IMR-90 (cell line): ENCODE data around the gene PIAS1. TPM values are rescaled to one million over a fixed set of nuclear protein-coding genes. Genes with fewer than 3 reads are reported as not detected.

Experiments used
- ATAC-seq: fragments of 200-7000 bp; cut with Tn5 transposase; 2 replicates; pipeline ENCODE4 v1.9.1; 2020; ENCODE audit warnings: low read depth, mild to moderate bottlenecking, moderate library complexity
- BruUV-seq: library from RNA; stranded (reverse); fragments of 400-500 nt; replicated peaks from 2 replicates; lab custom pipeline; 2021; lab: Mats Ljungman, UMichigan
- CTCF ChIA-PET: fragments of 300-600 bp; formaldehyde crosslinking; extraction: SDS; loops from one replicate; lab custom pipeline; 2021; ENCODE audit warnings: antibody characterized with exemption; lab: Yijun Ruan, JAX
- POLR2A ChIA-PET: fragments of 300-600 bp; sonication (Branson Sonifier 250); formaldehyde crosslinking; loops from one replicate; lab custom pipeline; 2022; ENCODE audit warnings: antibody characterized with exemption; ENCODE audit not compliant: unreplicated experiment; lab: Charles Lee
- DNase-seq: peaks from one replicate; pipeline ENCODE4 v3.0.0; 2013
- H2AFZ ChIP-seq: replicated peaks from 2 replicates; pipeline ENCODE3; 2013; ENCODE audit warnings: low read length, mild to moderate bottlenecking; ENCODE audit not compliant: poor library complexity
- H2AK5ac ChIP-seq: 2 replicates; pipeline ENCODE4 v1.6.1; 2013; ENCODE audit warnings: low read depth, low read length, inconsistent platforms
- H2AK9ac ChIP-seq: replicated peaks from 2 replicates; pipeline ENCODE3; 2013; ENCODE audit warnings: mild to moderate bottlenecking, low read depth, low read length, moderate library complexity; ENCODE audit not compliant: poor library complexity
- H2BK120ac ChIP-seq: 2 replicates; pipeline ENCODE4 v1.6.1; 2013; ENCODE audit warnings: low read depth, low read length, inconsistent platforms
- H2BK15ac ChIP-seq: 3 replicates; pipeline ENCODE4 v1.6.1; 2013; ENCODE audit warnings: low read depth, low read length, inconsistent platforms
- H2BK20ac ChIP-seq: 2 replicates; pipeline ENCODE4 v1.6.1; 2013; ENCODE audit warnings: low read depth, mild to moderate bottlenecking, inconsistent platforms, low read length, moderate library complexity
- H2BK5ac ChIP-seq: 2 replicates; pipeline ENCODE4 v1.6.1; 2013; ENCODE audit warnings: mild to moderate bottlenecking, low read depth, low read length, inconsistent platforms; ENCODE audit not compliant: poor library complexity, severe bottlenecking
- H3K14ac ChIP-seq: replicated peaks from 2 replicates; pipeline ENCODE4 v1.6.1; 2013; ENCODE audit warnings: low read depth, low read length, inconsistent platforms
- H3K18ac ChIP-seq: 2 replicates; pipeline ENCODE4 v1.6.1; 2013; ENCODE audit warnings: low read depth, low read length, control low read depth
- H3K23ac ChIP-seq: 2 replicates; pipeline ENCODE4 v1.6.1; 2013; ENCODE audit warnings: low read depth, low read length, inconsistent platforms
- H3K27ac ChIP-seq: 2 replicates; pipeline ENCODE4 v1.5.1; 2013; ENCODE audit warnings: mild to moderate bottlenecking, control low read depth, low read length; ENCODE audit not compliant: insufficient read depth
- H3K27me3 ChIP-seq: 2 replicates; pipeline ENCODE4 v1.6.1; 2013; ENCODE audit warnings: low read length; ENCODE audit not compliant: control insufficient read depth, insufficient read depth
- H3K36me3 ChIP-seq: 2 replicates; pipeline ENCODE4 v1.6.1; 2013; ENCODE audit warnings: low read length, mixed read lengths; ENCODE audit not compliant: control insufficient read depth, insufficient read depth
- H3K4ac ChIP-seq: 2 replicates; pipeline ENCODE4 v1.6.1; 2013; ENCODE audit warnings: low read depth, low read length, inconsistent platforms
- H3K4me1 ChIP-seq: 2 replicates; pipeline ENCODE4 v1.6.1; 2013; ENCODE audit warnings: low read length, mixed read lengths; ENCODE audit not compliant: control insufficient read depth, insufficient read depth
- H3K4me2 ChIP-seq: 2 replicates; pipeline ENCODE4 v1.6.1; 2013; ENCODE audit warnings: low read depth, mild to moderate bottlenecking, control low read depth, low read length, moderate library complexity
- H3K4me3 ChIP-seq: 2 replicates; pipeline ENCODE4 v1.5.1; 2013; ENCODE audit warnings: low read depth, mild to moderate bottlenecking, control low read depth, low read length, moderate library complexity; ENCODE audit not compliant: insufficient read depth
- H3K56ac ChIP-seq: 2 replicates; pipeline ENCODE4 v1.6.1; 2013; ENCODE audit warnings: low read length, inconsistent platforms; ENCODE audit not compliant: insufficient read depth; ENCODE audit errors: extremely low read depth
- H3K79me1 ChIP-seq, 2 experiments: 2 replicates each; pipeline ENCODE4 v1.6.1; 2013; ENCODE audit warnings: low read length in 2 of 2, inconsistent platforms in 1 of 2, low read depth in 1 of 2
- H3K9ac ChIP-seq: 2 replicates; pipeline ENCODE4 v1.6.1; 2013; ENCODE audit warnings: low read depth, low read length, control low read depth
- H3K9me1 ChIP-seq: 2 replicates; pipeline ENCODE4 v1.6.1; 2013; ENCODE audit warnings: low read length, inconsistent platforms; ENCODE audit not compliant: insufficient read depth
- H3K9me3 ChIP-seq: 2 replicates; pipeline ENCODE4 v1.6.1; 2013; ENCODE audit warnings: low read length; ENCODE audit not compliant: control insufficient read depth, insufficient read depth
- H4K20me1 ChIP-seq: 2 replicates; pipeline ENCODE4 v1.6.1; 2013; ENCODE audit warnings: low read length, inconsistent platforms; ENCODE audit not compliant: insufficient read depth
- H4K5ac ChIP-seq: 2 replicates; pipeline ENCODE4 v1.6.1; 2013; ENCODE audit warnings: mild to moderate bottlenecking, low read depth, low read length, control low read depth
- H4K8ac ChIP-seq, 2 experiments: 2 replicates each; pipeline ENCODE4 v1.6.1; 2013; ENCODE audit warnings: low read depth in 2 of 2, low read length in 2 of 2, control low read depth in 1 of 2, inconsistent platforms in 1 of 2
- H4K91ac ChIP-seq: 2 replicates; pipeline ENCODE4 v1.6.1; 2013; ENCODE audit warnings: low read depth, low read length, inconsistent platforms; ENCODE audit not compliant: insufficient read depth
- BHLHE40 ChIP-seq: fragments of 150-350 bp; IDR thresholded peaks from 2 replicates; pipeline ENCODE4 v1.6.1; 2016; ENCODE audit warnings: mild to moderate bottlenecking, low read depth, low read length
- CEBPB ChIP-seq: IDR thresholded peaks from 2 replicates; pipeline ENCODE4 v1.6.1; 2012; ENCODE audit warnings: low read depth, low read length, improper control_type of control experiment
- MAZ ChIP-seq: IDR thresholded peaks from 2 replicates; pipeline ENCODE4 v1.6.1; 2012; ENCODE audit warnings: low read depth, mild to moderate bottlenecking, low read length, improper control_type of control experiment, moderate library complexity, borderline replicate concordance
- MXI1 ChIP-seq: IDR thresholded peaks from 2 replicates; pipeline ENCODE4 v1.6.1; 2012; ENCODE audit warnings: low read depth, mild to moderate bottlenecking, low read length, moderate library complexity, borderline replicate concordance
- NFE2L2 ChIP-seq: fragments of 150-350 bp; IDR thresholded peaks from 2 replicates; pipeline ENCODE4 v1.6.1; 2016; ENCODE audit warnings: low read depth, mild to moderate bottlenecking, low read length
- POLR2A ChIP-seq: IDR thresholded peaks from 2 replicates; pipeline ENCODE4 v1.6.1; 2012; ENCODE audit warnings: mild to moderate bottlenecking, low read depth, low read length
- RAD21 ChIP-seq: IDR thresholded peaks from 2 replicates; pipeline ENCODE4 v1.6.1; 2012; ENCODE audit warnings: low read length, improper control_type of control experiment
- SMC3 ChIP-seq: fragments of 150-350 bp; IDR thresholded peaks from 2 replicates; pipeline ENCODE4 v1.6.1; 2016; ENCODE audit warnings: low read depth, mild to moderate bottlenecking, antibody characterized with exemption, low read length, moderate library complexity
- WGBS, 2 experiments: methylation state at CpG; one replicate each; pipeline versions ENCODE4 v1.1.5 to v1.1.7; 2013; ENCODE audit warnings: missing lambda C conversion rate in 2 of 2; ENCODE audit not compliant: insufficient read length in 1 of 2; ENCODE audit errors: extremely low coverage in 2 of 2; 5-methylcytosine and 5-hydroxymethylcytosine counted together
- dilution Hi-C: fragments of 300-500 bp; cut with HindIII; formaldehyde crosslinking; loops from one replicate; pipeline ENCODE4 v1.14.3; 2018; ENCODE audit warnings: low sequenced_read_pairs; ENCODE audit not compliant: unreplicated experiment
- in situ Hi-C: fragments of 300-500 bp; cut with MboI; formaldehyde crosslinking; loops from 3 replicates; pipeline ENCODE4 v1.14.3; 2019; ENCODE audit warnings: low sequenced_read_pairs, inconsistent platforms, mixed read lengths
- intact Hi-C: fragments of 100-400 bp; cut with micrococcal nuclease; formaldehyde crosslinking; loops from 2 replicates; pipeline ENCODE4 v1.10.0; 2022
- polyA plus RNA-seq, 3 experiments: library from polyadenylated mRNA; depleted of rRNA; stranded (reverse); fragments of >200 nt; gene quantifications; 2 replicates each; pipeline ENCODE4 v1.2.3, GENCODE V29; 2012; ENCODE audit warnings: low replicate concordance in 1 of 3
- total RNA-seq: library from RNA; depleted of rRNA; stranded (reverse); fragments of >200 nt; gene quantifications from 2 replicates; pipeline ENCODE4 v1.2.3, GENCODE V29; 2012
- TF ChIP-seq, protein P1 (sequence below): fragments of 150-350 bp; IDR thresholded peaks from 2 replicates; pipeline ENCODE4 v1.6.1; 2016; ENCODE audit warnings: low read depth, mild to moderate bottlenecking, low read length, moderate library complexity, borderline replicate concordance

PIAS1 gene
- total and polyA plus RNA-seq, 2 of the 4 experiments (the other 2 are of a cell fraction) = 20.0 to 63.6 TPM

DNA sequence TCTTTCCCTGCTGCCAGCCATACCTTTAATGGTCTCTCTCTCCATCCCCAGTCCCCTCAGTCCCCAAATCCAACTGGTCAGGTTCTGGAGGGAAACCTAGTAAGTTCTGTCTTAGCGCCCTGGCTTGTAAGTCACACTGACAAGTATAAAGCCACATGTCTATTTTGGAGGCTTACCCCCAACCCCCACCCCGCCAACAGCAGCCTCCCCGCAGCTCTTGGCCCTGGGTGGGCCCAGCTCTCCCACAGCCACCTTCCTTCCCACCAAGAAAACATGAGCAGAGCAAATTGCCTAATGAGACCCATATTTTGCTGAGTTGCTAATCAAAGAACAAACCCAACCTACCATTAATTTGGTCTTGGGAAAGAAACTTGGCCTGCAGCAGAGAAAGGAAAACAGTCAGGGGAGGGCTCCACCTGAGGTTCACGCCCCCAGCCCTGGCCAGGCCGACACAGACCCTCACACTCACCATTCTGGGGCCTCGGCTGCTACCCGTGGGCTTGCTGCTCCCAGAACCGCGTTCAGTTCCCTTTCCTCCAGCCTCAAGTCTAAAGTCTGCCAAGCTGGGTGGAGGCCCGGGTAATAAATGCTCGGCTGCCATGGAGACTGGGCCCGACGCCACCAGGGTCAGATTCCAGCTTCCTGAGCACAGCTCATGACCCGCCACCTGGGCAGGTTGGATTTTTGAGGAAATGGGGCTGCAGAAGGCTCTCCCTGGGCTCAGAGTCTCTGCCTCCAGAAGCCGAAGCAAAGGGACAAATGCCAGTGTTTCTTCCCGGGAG lies 150.9 kb downstream of the PIAS1 start, which contains the start of gene CALML4:
CALML4 (minus strand) TSS at position 557 of the 782 bp plus-strand sequence; CDS start at position 472, 85 bp downstream.
- Histone ChIP-seq H2AK5ac (no peak within 1 kb of the TSS), H2BK15ac (no peak within 1 kb of the TSS), H3K27me3 (no peaks in the 10 kb centered on the region), H3K4me3 (no peak within 1 kb of the TSS), H3K14ac (no peak within 1 kb of the TSS), H3K23ac (no peak within 1 kb of the TSS), H3K4ac (no peak within 1 kb of the TSS), H2AFZ (peak within 1 kb of the TSS; percentile 9), H3K9ac (no peak within 1 kb of the TSS), H4K91ac (no peak within 1 kb of the TSS), H4K20me1 (0 out of 2 replicates have a peak, but pooled peaks cover 5% of the 10 kb centered on the region), H4K5ac (no peak within 1 kb of the TSS), H2BK5ac (no peak within 1 kb of the TSS), H3K9me1 (no peaks in the 10 kb centered on the region; the same call in 1 of the 2 replicates), H3K36me3 (0 out of 2 replicates have a peak, but pooled peaks cover 2% of the 10 kb centered on the region), H3K56ac (no peak within 1 kb of the TSS), H3K27ac (no peak within 1 kb of the TSS), H3K9me3 (no peaks in the 10 kb centered on the region), H2BK20ac (no peak within 1 kb of the TSS), H3K4me2 (no peak within 1 kb of the TSS), H2AK9ac (no peak within 1 kb of the TSS), H4K8ac (no peak within 1 kb of the TSS), H3K4me1 (peaks cover 3% of the 10 kb centered on the region; the same call in 1 of the 2 replicates), H2BK120ac (no peak within 1 kb of the TSS), H3K79me1 (peaks cover 4 to 18% of the 10 kb centered on the region in 2 experiments; a peak in 2 of 4 replicates), H3K18ac (no peak within 1 kb of the TSS)
- TF ChIP-seq BHLHE40 (no peak), MAZ (no peak), POLR2A (no peak), RAD21 (no peak), CEBPB (no peak), MXI1 (no peak), SMC3 (no peak), NFE2L2 (no peak)
- TF ChIP-seq, protein P1, sequence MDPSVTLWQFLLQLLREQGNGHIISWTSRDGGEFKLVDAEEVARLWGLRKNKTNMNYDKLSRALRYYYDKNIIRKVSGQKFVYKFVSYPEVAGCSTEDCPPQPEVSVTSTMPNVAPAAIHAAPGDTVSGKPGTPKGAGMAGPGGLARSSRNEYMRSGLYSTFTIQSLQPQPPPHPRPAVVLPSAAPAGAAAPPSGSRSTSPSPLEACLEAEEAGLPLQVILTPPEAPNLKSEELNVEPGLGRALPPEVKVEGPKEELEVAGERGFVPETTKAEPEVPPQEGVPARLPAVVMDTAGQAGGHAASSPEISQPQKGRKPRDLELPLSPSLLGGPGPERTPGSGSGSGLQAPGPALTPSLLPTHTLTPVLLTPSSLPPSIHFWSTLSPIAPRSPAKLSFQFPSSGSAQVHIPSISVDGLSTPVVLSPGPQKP = no peak
- in situ Hi-C loops (no loop called here), intact Hi-C loops (no loop called here), dilution Hi-C loops (no loop called here)
- 32% methylated on average over 5 of the region's 16 CpGs; no CpG with 5 or more reads in 1 of the 2 experiments for WGBS, 2 experiments
- DNase-seq (no peak), ATAC-seq (peak; percentile 22)
- POLR2A ChIA-PET = no interaction called here
- BruUV-seq = no TSS peak
- CTCF ChIA-PET = no interaction called here
